GM23338 (cell line): ENCODE data around the gene CDC42BPG. TPM values are rescaled to one million over a fixed set of nuclear protein-coding genes. Genes with fewer than 3 reads are reported as not detected.

Source experiments
- ATAC-seq: fragments of 200-7000 bp; cut with Tn5 transposase; 3 replicates; pipeline ENCODE4 v1.9.1; 2020
- DNase-seq: peaks from one replicate; pipeline ENCODE4 v3.0.0-alpha.2; 2015; ENCODE audit warnings: low spot score
- H2AFZ ChIP-seq: fragments of 200-600 bp; sonication (generic); 2 replicates; pipeline ENCODE4 v1.8.0; 2016; ENCODE audit warnings: antibody characterized with exemption, mild to moderate bottlenecking, moderate library complexity
- H3F3A ChIP-seq: fragments of 200-600 bp; sonication (generic); replicated peaks from 2 replicates; pipeline ENCODE4 v1.8.0; 2017; ENCODE audit warnings: antibody characterized with exemption, mixed run types, low read depth
- H3K27ac ChIP-seq: fragments of 200-600 bp; sonication (generic); 2 replicates; pipeline ENCODE4 v1.6.1; 2016; ENCODE audit warnings: low read depth
- H3K27me3 ChIP-seq: fragments of 200-600 bp; sonication (generic); 2 replicates; pipeline ENCODE4 v1.8.0; 2016; ENCODE audit warnings: mild to moderate bottlenecking, mixed run types, moderate library complexity; ENCODE audit not compliant: insufficient read depth
- H3K36me3 ChIP-seq: fragments of 200-600 bp; sonication (generic); 2 replicates; pipeline ENCODE4 v1.8.0; 2016; ENCODE audit warnings: mild to moderate bottlenecking; ENCODE audit not compliant: insufficient read depth
- H3K4me1 ChIP-seq: fragments of 200-600 bp; sonication (generic); 2 replicates; pipeline ENCODE4 v1.8.0; 2016; ENCODE audit warnings: mild to moderate bottlenecking, moderate library complexity; ENCODE audit not compliant: insufficient read depth
- H3K4me2 ChIP-seq: fragments of 200-600 bp; sonication (generic); 2 replicates; pipeline ENCODE4 v1.7.1; 2017; ENCODE audit warnings: mixed run types
- H3K4me3 ChIP-seq: fragments of 200-600 bp; sonication (generic); 2 replicates; pipeline ENCODE4 v1.6.1; 2016; ENCODE audit warnings: mixed run types
- H3K79me2 ChIP-seq: fragments of 200-600 bp; sonication (generic); replicated peaks from 2 replicates; pipeline ENCODE4 v1.8.0; 2017; ENCODE audit warnings: mild to moderate bottlenecking; ENCODE audit not compliant: insufficient read depth
- H3K9me2 ChIP-seq: fragments of 200-600 bp; sonication (generic); 2 replicates; pipeline ENCODE4 v1.8.0; 2017; ENCODE audit not compliant: insufficient read depth
- H4K20me1 ChIP-seq: fragments of 200-600 bp; sonication (generic); replicated peaks from 2 replicates; pipeline ENCODE4 v1.8.0; 2017; ENCODE audit warnings: mild to moderate bottlenecking; ENCODE audit not compliant: insufficient read depth
- H3K27ac Mint-ChIP-seq: 2 replicates; pipeline ENCODE4 v1.8.0; 2020; ENCODE audit warnings: inconsistent platforms, mild to moderate bottlenecking, moderate library complexity, mixed read lengths
- H3K27me3 Mint-ChIP-seq: 3 replicates; pipeline ENCODE4 v1.8.0; 2022; ENCODE audit warnings: low read depth, mild to moderate bottlenecking, moderate library complexity, mixed read lengths, inconsistent platforms; ENCODE audit not compliant: insufficient read depth, poor library complexity
- H3K36me3 Mint-ChIP-seq: 3 replicates; pipeline ENCODE4 v1.8.0; 2021; ENCODE audit warnings: low read depth, mild to moderate bottlenecking, inconsistent platforms, moderate library complexity, mixed read lengths
- H3K4me1 Mint-ChIP-seq: 3 replicates; pipeline ENCODE4 v1.8.0; 2020; ENCODE audit warnings: mild to moderate bottlenecking, inconsistent platforms, mixed read lengths
- H3K4me3 Mint-ChIP-seq: 3 replicates; pipeline ENCODE4 v1.8.0; 2021; ENCODE audit warnings: moderate library complexity, mild to moderate bottlenecking, inconsistent platforms, mixed read lengths
- H3K9me3 Mint-ChIP-seq: 3 replicates; pipeline ENCODE4 v1.8.0; 2020; ENCODE audit warnings: moderate library complexity, mild to moderate bottlenecking, inconsistent platforms, mixed read lengths
- CREB1 ChIP-seq: fragments of 250-450 bp; sonication (Bioruptor Pico); IDR thresholded peaks from 2 replicates; pipeline ENCODE4 v1.5.0; 2020; ENCODE audit warnings: low read depth, mild to moderate bottlenecking, moderate library complexity
- EZH2 ChIP-seq: fragments of 200-600 bp; sonication (generic); IDR thresholded peaks from one replicate; pipeline ENCODE4 v1.8.0; 2017; ENCODE audit warnings: antibody characterized with exemption, mild to moderate bottlenecking, low read depth; ENCODE audit not compliant: unreplicated experiment
- EZH2phosphoT487 ChIP-seq: fragments of 200-600 bp; sonication (generic); IDR thresholded peaks from one replicate; pipeline ENCODE4 v1.8.1; 2018; ENCODE audit warnings: antibody characterized with exemption; ENCODE audit not compliant: unreplicated experiment
- JUNB ChIP-seq: IDR thresholded peaks from one replicate; pipeline ENCODE4 v1.6.1; 2016; ENCODE audit warnings: antibody characterized with exemption; ENCODE audit not compliant: unreplicated experiment
- NANOG ChIP-seq: IDR thresholded peaks from 2 replicates; pipeline ENCODE4 v1.6.1; 2016; ENCODE audit warnings: antibody characterized with exemption, borderline replicate concordance
- POLR2AphosphoS5 ChIP-seq: IDR thresholded peaks from 2 replicates; pipeline ENCODE4 v1.6.1; 2016; ENCODE audit warnings: antibody characterized with exemption, low read depth
- STAT1 ChIP-seq: IDR thresholded peaks from one replicate; pipeline ENCODE4 v1.6.1; 2016; ENCODE audit warnings: antibody characterized with exemption; ENCODE audit not compliant: unreplicated experiment
- ZNF114 ChIP-seq: fragments of 250-450 bp; sonication (Bioruptor Pico); IDR thresholded peaks from 2 replicates; pipeline ENCODE4 v1.5.0; 2020; ENCODE audit warnings: mild to moderate bottlenecking, moderate library complexity
- ZNF331 ChIP-seq: fragments of 250-450 bp; sonication (Bioruptor Pico); IDR thresholded peaks from 2 replicates; pipeline ENCODE4 v1.5.0; 2020; ENCODE audit warnings: low read depth, mild to moderate bottlenecking, moderate library complexity
- polyA plus RNA-seq: library from polyadenylated mRNA; unstranded; fragments of >200 nt; fragmentation: Nextera tagmentation; extraction: Ambion mirVana; gene quantifications from 2 replicates; pipeline ENCODE4 v1.2.1, GENCODE V29; 2016
- total RNA-seq: library from RNA; depleted of rRNA; stranded (reverse); fragments of >200 nt; shearing (Covaris generic); gene quantifications from 2 replicates; pipeline ENCODE4 v1.2.3, GENCODE V29; 2014
- TF ChIP-seq, protein P1 (sequence below): IDR thresholded peaks from one replicate; pipeline ENCODE4 v1.6.1; 2018; ENCODE audit warnings: antibody characterized with exemption; ENCODE audit not compliant: unreplicated experiment
- TF ChIP-seq, protein P2 (sequence below): fragments of 250-450 bp; sonication (Bioruptor Pico); IDR thresholded peaks from 2 replicates; pipeline ENCODE4 v1.5.0; 2020; ENCODE audit warnings: mild to moderate bottlenecking, moderate library complexity
- TF ChIP-seq, protein P3 (sequence below), 2 experiments: fragments of 200-600 bp in 1 of 2; sonication (generic) in 1 of 2; conservative IDR thresholded peaks; 2 replicates each; pipeline versions ENCODE4 v1.5.1 to v1.6.1; 2016 to 2017; ENCODE audit warnings: antibody characterized with exemption in 2 of 2, low read depth in 2 of 2, mild to moderate bottlenecking in 2 of 2, moderate library complexity in 1 of 2
- TF ChIP-seq, protein P4 (sequence below): IDR thresholded peaks from 2 replicates; pipeline ENCODE4 v1.6.1; 2016; ENCODE audit warnings: antibody characterized with exemption

CDC42BPG gene
- total and polyA plus RNA-seq, 2 experiments from 2014 or later, result 2.3 to 11.6 TPM

DNA sequence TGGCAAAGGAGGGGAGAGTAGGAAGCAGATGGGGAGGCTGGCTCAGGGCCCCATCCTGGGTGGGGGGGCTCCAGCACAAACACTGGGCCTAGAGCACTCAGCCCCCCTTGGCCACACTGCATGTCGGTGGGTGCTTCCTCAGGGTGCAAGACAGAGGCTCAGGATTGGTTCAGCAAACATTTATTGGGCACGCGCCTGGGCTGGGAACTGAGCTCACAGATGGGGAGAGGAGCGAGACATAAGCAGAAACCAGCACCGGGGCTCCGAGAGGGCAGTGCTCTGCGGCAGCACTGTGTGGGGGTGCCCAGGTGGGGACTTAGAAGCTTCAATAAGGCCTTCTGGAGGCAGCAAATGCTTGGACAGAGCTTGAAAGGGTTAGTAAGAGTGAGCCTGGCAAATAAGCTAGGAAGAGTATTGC is 46.1 kb upstream of the CDC42BPG start:
- Histone ChIP-seq H3K4me3 (no peak overlapping the region), H3K4me2 (no peak overlapping the region), H3K27me3 (no peaks in the 10 kb centered on the region), H3K4me1 (peaks cover 16% of the 10 kb centered on the region; the same call in 1 of the 2 replicates), H3K27ac (no peak overlapping the region), H4K20me1 (no peaks in the 10 kb centered on the region), H3K9me2 (no peaks in the 10 kb centered on the region), H3K36me3 (no peaks in the 10 kb centered on the region), H2AFZ (no peak overlapping the region), H3F3A (0 out of 2 replicates have a peak, but pooled peaks cover 2% of the 10 kb centered on the region), H3K79me2 (no peaks in the 10 kb centered on the region)
- TF ChIP-seq EZH2phosphoT487, result no peak
- TF ChIP-seq NANOG, result no peak
- TF ChIP-seq, protein P1, sequence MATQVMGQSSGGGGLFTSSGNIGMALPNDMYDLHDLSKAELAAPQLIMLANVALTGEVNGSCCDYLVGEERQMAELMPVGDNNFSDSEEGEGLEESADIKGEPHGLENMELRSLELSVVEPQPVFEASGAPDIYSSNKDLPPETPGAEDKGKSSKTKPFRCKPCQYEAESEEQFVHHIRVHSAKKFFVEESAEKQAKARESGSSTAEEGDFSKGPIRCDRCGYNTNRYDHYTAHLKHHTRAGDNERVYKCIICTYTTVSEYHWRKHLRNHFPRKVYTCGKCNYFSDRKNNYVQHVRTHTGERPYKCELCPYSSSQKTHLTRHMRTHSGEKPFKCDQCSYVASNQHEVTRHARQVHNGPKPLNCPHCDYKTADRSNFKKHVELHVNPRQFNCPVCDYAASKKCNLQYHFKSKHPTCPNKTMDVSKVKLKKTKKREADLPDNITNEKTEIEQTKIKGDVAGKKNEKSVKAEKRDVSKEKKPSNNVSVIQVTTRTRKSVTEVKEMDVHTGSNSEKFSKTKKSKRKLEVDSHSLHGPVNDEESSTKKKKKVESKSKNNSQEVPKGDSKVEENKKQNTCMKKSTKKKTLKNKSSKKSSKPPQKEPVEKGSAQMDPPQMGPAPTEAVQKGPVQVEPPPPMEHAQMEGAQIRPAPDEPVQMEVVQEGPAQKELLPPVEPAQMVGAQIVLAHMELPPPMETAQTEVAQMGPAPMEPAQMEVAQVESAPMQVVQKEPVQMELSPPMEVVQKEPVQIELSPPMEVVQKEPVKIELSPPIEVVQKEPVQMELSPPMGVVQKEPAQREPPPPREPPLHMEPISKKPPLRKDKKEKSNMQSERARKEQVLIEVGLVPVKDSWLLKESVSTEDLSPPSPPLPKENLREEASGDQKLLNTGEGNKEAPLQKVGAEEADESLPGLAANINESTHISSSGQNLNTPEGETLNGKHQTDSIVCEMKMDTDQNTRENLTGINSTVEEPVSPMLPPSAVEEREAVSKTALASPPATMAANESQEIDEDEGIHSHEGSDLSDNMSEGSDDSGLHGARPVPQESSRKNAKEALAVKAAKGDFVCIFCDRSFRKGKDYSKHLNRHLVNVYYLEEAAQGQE, result no peak
- TF ChIP-seq, protein P2, sequence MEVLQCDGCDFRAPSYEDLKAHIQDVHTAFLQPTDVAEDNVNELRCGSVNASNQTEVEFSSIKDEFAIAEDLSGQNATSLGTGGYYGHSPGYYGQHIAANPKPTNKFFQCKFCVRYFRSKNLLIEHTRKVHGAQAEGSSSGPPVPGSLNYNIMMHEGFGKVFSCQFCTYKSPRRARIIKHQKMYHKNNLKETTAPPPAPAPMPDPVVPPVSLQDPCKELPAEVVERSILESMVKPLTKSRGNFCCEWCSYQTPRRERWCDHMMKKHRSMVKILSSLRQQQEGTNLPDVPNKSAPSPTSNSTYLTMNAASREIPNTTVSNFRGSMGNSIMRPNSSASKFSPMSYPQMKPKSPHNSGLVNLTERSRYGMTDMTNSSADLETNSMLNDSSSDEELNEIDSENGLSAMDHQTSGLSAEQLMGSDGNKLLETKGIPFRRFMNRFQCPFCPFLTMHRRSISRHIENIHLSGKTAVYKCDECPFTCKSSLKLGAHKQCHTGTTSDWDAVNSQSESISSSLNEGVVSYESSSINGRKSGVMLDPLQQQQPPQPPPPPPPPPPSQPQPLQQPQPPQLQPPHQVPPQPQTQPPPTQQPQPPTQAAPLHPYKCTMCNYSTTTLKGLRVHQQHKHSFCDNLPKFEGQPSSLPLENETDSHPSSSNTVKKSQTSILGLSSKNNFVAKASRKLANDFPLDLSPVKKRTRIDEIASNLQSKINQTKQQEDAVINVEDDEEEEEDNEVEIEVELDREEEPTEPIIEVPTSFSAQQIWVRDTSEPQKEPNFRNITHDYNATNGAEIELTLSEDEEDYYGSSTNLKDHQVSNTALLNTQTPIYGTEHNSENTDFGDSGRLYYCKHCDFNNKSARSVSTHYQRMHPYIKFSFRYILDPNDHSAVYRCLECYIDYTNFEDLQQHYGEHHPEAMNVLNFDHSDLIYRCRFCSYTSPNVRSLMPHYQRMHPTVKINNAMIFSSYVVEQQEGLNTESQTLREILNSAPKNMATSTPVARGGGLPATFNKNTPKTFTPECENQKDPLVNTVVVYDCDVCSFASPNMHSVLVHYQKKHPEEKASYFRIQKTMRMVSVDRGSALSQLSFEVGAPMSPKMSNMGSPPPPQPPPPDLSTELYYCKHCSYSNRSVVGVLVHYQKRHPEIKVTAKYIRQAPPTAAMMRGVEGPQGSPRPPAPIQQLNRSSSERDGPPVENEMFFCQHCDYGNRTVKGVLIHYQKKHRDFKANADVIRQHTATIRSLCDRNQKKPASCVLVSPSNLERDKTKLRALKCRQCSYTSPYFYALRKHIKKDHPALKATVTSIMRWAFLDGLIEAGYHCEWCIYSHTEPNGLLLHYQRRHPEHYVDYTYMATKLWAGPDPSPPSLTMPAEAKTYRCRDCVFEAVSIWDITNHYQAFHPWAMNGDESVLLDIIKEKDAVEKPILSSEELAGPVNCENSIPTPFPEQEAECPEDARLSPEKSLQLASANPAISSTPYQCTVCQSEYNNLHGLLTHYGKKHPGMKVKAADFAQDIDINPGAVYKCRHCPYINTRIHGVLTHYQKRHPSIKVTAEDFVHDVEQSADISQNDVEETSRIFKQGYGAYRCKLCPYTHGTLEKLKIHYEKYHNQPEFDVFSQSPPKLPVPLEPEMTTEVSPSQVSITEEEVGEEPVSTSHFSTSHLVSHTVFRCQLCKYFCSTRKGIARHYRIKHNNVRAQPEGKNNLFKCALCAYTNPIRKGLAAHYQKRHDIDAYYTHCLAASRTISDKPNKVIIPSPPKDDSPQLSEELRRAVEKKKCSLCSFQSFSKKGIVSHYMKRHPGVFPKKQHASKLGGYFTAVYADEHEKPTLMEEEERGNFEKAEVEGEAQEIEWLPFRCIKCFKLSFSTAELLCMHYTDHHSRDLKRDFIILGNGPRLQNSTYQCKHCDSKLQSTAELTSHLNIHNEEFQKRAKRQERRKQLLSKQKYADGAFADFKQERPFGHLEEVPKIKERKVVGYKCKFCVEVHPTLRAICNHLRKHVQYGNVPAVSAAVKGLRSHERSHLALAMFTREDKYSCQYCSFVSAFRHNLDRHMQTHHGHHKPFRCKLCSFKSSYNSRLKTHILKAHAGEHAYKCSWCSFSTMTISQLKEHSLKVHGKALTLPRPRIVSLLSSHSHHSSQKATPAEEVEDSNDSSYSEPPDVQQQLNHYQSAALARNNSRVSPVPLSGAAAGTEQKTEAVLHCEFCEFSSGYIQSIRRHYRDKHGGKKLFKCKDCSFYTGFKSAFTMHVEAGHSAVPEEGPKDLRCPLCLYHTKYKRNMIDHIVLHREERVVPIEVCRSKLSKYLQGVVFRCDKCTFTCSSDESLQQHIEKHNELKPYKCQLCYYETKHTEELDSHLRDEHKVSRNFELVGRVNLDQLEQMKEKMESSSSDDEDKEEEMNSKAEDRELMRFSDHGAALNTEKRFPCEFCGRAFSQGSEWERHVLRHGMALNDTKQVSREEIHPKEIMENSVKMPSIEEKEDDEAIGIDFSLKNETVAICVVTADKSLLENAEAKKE (CRISPR knock-in tag), result no peak
- no peak for TF ChIP-seq POLR2AphosphoS5
- TF ChIP-seq ZNF114 (CRISPR knock-in tag), result no peak
- TF ChIP-seq, protein P3, sequence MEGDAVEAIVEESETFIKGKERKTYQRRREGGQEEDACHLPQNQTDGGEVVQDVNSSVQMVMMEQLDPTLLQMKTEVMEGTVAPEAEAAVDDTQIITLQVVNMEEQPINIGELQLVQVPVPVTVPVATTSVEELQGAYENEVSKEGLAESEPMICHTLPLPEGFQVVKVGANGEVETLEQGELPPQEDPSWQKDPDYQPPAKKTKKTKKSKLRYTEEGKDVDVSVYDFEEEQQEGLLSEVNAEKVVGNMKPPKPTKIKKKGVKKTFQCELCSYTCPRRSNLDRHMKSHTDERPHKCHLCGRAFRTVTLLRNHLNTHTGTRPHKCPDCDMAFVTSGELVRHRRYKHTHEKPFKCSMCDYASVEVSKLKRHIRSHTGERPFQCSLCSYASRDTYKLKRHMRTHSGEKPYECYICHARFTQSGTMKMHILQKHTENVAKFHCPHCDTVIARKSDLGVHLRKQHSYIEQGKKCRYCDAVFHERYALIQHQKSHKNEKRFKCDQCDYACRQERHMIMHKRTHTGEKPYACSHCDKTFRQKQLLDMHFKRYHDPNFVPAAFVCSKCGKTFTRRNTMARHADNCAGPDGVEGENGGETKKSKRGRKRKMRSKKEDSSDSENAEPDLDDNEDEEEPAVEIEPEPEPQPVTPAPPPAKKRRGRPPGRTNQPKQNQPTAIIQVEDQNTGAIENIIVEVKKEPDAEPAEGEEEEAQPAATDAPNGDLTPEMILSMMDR (conservative IDR thresholded peaks at IDR 0.05; ENCODE audit: low read depth in 2 of 2), result no peak
- no peak for TF ChIP-seq CREB1 (CRISPR knock-in tag)
- TF ChIP-seq JUNB, result no peak
- no peak for TF ChIP-seq STAT1
- no peak for TF ChIP-seq EZH2
- TF ChIP-seq, protein P4, sequence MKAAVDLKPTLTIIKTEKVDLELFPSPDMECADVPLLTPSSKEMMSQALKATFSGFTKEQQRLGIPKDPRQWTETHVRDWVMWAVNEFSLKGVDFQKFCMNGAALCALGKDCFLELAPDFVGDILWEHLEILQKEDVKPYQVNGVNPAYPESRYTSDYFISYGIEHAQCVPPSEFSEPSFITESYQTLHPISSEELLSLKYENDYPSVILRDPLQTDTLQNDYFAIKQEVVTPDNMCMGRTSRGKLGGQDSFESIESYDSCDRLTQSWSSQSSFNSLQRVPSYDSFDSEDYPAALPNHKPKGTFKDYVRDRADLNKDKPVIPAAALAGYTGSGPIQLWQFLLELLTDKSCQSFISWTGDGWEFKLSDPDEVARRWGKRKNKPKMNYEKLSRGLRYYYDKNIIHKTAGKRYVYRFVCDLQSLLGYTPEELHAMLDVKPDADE, result no peak
- TF ChIP-seq ZNF331 (CRISPR knock-in tag), result no peak
- ATAC-seq (no peak), DNase-seq (no peak)
- Mint-ChIP-seq H3K4me3 (no peak overlapping the region), H3K36me3 (no peaks in the 10 kb centered on the region; the same call in 2 of the 3 replicates), H3K27ac (no peak overlapping the region), H3K27me3 (peaks cover 10% of the 10 kb centered on the region), H3K4me1 (peaks cover 20% of the 10 kb centered on the region), H3K9me3 (no peaks in the 10 kb centered on the region)
